HG02763 (cell line): Measurements from ENCODE around the gene GBP5.
"Not testable (repeated sequence)": the region's sequence is repeated elsewhere in the genome, so short reads cannot be mapped to it uniquely, and the experiment has no call there.

Experiments used
- ATAC-seq: cut with Tn5 transposase; IDR thresholded peaks from one replicate; pipeline ENCODE4 v1.9.1; 2021; ENCODE audit warnings: mild to moderate bottlenecking, moderate library complexity; ENCODE audit not compliant: unreplicated experiment

GBP5 gene

GRCh38 chr1:89284078-89284763 is 11.6 kb upstream of the GBP5 start:
- not testable (repeated sequence) for ATAC-seq

DNA sequence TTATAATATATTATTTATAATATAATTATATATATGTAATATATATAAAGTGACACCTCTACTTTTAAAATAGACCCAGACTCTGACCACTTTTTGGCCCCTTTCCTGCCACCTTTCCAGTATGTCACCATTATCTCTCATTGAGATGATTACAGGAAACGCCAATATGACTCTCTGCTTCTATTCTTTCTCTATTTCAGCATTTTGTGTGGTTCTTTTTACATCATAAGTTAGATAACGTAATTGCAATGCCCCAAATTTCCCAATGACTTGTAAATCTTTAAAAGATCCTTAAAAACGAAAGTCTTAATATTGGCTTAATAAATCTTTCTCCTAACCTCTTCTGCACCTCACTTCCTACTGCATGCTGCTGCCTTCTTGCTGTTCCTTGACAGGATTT is 8.1 kb upstream of the GBP5 start:
- ATAC-seq, result no peak

DNA sequence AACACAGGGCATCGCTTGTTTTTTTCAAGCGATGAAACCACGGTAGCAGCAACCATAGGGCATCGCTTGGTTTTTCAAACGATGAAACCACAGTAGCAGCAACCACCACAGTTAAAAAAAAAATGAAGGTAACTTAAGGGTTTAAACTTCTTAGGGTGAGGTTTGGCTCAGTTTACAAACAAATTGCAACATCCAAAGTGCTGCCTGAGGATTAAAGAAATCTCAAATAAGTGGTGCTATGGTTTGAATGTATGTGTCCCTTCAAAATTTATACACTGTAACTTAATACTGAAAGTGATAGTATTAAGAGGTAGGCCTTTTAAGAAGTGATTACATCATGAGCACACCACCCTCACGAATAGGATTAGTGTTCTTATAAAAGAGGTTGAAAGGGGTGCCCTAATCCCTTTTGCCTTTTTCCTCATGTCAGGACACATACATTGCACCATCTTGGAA is 6.4 kb upstream of the GBP5 start:
- no peak for ATAC-seq

DNA sequence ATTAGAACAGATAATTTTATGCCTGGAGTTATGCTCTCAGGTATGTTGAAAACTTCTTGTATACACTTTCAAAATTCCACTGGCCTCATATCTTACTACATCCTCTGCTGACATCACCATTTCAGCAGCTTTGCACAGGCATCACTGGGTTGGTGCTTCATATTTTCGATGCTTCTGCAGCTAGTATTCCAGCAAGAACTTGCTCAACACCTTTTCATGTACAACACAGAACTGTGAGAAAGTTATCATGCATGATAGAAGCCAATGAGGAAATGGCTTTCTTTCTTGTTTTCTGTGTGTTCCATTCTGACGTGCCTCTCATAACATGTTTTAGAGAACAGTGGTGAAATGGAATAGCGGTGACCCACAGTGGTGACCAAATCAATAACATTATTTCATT is 5.1 kb upstream of the GBP5 start:
- no peak for ATAC-seq

DNA sequence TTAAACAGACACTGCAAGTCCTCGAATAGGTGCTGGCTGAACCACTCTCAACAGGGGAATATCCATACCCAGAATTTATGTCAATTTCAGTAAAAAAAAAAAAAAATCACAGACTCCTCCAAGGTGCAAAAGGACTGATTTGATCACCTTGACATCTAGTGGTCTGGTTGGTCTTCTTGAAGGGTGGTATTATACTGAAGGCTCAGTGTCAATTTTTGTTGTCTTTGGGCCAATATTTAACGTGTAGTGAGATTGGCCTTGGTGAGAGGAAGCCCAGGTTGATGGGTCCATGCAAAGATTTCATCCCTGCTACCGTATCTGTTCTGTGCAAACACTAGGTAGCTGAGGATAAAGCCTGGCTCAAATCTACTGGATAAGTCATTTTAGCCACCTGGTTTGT is 4.0 kb upstream of the GBP5 start:
- ATAC-seq, result no peak

DNA sequence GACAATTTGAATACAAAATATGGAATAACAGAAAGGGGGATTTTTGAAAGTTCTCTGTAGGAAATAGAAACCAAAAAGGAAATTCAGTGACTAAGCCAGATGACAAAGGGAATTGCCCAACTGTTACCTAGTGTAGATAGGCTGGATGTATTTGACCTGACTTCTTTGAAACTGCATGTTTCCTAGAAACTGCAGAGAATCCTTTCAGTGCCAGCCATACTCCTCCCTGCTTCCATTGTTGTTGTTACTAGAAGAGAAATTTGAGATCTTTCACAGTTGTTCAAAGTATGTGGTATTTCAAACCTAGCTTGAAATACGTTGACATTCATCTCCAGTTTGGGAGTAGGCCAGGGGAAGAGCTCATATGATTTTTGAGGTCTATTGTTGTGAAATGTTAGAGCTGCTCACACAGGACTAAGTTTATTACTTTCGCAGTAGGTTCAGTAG is 1.8 kb upstream of the GBP5 start:
- ATAC-seq, result no peak

GRCh38 chr1:89273324-89273778 is 691 bp upstream of the GBP5 start:
- ATAC-seq, result no peak

- no peak for ATAC-seq
Observed at GRCh38 chr1:89271341-89272015, 1.2 kb downstream of the GBP5 start.

DNA sequence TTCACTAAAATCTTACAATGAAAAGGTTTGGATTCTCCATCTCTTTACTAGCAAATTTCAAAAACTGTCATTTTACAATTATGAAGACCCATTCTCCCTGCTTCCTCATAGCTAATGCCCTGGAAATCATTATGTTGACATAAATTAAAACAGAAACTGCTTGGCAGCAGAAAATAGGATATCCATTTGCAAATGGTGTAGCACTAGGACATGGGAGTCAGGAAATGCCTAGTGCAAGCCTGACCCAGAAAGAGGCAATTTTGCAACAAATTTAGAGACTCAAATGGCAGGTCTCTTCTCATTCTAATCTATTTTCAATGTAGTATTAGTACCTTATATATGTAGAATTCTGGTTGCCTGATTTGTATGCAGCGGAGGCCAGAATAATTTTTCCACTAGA is 2.2 kb downstream of the GBP5 start:
- no peak for ATAC-seq

GRCh38 chr1:89269277-89269676 is 3.4 kb downstream of the GBP5 start:
- no peak for ATAC-seq

DNA sequence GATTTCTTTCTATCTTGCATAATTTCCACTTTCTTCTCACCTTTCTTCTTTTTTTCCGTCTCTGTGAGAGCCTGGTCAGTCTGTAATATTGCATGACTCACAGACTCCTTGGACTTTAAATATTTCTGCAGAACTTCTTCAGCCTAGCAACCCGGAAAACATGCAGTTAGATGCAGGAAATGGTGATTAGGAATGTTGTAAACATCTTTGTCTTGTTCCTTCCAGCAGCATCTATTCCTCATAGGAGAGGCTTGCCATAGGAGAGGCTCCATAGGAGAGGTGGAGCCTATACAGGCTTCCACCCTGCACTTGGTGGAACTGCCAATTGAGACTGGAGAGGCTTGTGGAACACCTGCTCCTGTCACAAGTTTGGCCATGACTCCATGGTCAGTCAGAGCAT is 10.0 kb downstream of the GBP5 start:
- no peak for ATAC-seq

- no peak for ATAC-seq
Observed at GRCh38 chr1:89261926-89262515, 10.6 kb downstream of the GBP5 start.

DNA sequence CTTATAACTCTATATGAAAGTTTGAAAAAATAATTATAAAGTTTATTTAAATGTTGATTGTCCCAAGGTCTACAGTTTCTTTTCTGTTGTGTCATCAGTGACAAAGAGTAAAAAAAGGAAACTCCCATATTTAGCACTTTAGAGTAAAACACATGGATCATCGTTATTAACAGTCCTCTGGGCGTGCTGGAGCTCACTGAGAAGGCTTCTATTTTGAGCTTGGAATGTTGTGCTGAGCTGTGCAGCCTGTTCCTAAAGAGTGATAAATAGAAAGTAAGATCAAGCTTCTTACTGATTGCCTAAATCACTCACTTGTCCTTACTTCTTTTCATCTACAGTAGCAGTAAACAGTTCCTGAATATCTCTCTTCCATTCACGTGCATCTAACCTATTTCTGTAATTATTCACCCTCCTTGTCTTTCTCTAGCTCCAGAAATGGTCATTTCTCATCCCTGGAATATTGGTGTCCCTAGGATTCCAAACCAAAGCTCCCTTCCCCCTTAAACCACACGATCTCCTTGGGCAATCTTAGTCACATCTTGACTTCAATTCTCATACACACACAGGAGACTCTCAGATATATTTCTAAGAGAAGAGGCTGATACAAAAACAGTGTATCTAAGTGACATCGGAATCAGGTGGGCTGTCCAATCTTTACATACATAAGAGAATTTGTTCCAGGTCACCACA is 11.9 kb downstream of the GBP5 start:
- ATAC-seq, result no peak

DNA sequence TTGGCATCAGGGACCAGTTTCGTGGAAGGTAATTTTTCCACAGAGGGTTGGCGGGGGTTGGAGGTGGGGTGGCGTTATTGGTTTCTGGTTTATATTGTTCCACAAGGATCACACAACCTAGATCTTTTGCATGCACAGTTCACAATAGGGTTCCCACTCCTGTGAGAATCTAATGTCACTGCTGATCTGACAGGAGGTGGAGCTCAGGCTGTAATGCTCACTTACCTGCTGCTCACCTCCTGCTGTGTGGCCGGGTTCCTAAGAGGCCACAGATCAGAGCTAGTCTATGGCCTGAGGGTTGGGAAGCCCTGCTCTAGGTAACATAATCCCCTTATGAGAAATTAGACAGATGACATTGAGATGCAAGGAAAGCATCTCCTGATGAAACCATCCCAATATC is 12.6 kb downstream of the GBP5 start:
- no peak for ATAC-seq

GRCh38 chr1:89259283-89259971 is 13.2 kb downstream of the GBP5 start:
- ATAC-seq, result no peak

DNA sequence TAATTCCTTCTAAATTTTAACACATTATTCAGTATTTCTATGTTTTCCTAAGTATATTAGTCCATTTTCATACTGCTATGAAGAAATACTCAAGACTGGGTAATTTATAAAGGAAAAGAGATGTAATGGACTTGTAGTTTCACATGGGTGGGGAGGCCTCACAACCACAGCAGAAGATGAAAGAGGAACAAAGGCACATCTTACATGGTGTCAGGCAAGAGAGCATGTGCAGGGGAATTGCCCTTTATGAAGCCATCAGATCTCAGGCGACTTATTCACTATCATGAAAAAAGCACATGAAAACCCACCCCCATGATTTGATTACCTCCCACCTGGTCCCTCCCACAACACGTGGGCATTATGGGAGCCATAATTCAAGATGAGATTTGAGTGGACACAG is 15.6 kb downstream of the GBP5 start:
- ATAC-seq, result no peak

- ATAC-seq, result not testable (repeated sequence)
Observed at GRCh38 chr1:89255581-89255980, 17.1 kb downstream of the GBP5 start.

DNA sequence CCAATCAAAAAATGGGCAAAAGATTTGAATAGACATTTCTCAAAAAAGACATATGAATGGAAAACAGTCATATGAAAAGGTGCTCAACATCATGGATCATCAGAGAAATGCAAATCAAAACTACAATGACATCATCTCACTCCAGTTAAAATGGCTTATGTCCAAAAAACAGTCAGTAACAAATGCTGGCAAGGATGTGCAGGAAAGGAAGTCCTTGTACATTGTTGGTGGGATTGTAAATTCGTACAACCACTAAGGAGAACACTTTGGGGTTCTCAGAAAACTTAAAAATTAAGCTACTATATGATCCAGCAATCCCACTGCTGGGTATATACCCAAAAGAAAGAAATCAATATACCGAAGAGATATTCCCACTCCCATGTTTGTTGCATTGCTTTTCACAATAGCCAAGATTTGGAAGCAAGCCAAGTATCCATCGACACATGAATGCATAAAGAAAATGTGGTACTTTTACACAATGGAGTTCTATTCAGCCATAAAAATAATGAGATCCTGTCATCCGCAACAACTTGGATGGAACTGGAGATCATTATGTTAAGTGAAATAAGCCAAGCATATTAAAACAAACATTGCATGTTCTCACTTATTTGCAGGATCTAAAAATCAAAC is 17.9 kb downstream of the GBP5 start:
- no peak for ATAC-seq

DNA sequence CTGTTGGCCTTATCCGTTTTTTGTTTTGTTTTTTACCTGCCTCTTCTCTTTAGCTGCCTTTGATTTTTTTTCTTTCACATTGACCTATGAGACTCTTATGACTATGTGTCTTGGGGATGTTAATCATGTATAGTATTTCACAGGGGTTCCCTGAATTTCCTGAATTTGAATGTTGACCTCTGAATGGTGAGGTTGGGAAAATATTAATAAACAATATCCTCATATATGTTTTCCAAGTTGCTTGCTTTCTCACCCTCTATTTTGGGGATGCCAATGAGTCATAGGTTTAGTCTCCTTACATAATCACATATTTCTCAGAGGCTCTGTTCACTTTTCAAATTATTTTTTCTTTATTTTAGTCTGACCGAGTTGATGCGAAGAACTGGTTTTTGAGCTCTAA is 29.6 kb downstream of the GBP5 start:
- no peak for ATAC-seq
